ENCODE results near the gene VN1R5.

The VN1R5 gene

GRCh38 chr1:247299723-247300381 is 44.0 kb downstream of the VN1R5 start:
- in situ Hi-C loops (cut with MboI; ENCODE audit: low sequenced_read_pairs) = no loop called here

GRCh38 chr1:247300491-247301175 is 44.8 kb downstream of the VN1R5 start:
- in situ Hi-C loops (cut with MboI; ENCODE audit: low sequenced_read_pairs) = no loop called here

- in situ Hi-C loops (cut with MboI; ENCODE audit: low sequenced_read_pairs) = no loop called here
These were observed 45.3 kb downstream of the VN1R5 start for GRCh38 chr1:247301176-247301540.

- in situ Hi-C loops (cut with MboI; ENCODE audit: low sequenced_read_pairs) = no loop called here
These were observed 47.3 kb downstream of the VN1R5 start for GRCh38 chr1:247303216-247303615.

- in situ Hi-C loops (cut with MboI; ENCODE audit: low sequenced_read_pairs) = no loop called here
These were observed 48.2 kb downstream of the VN1R5 start for GRCh38 chr1:247304031-247304430.
